Skeletal muscle satellite cell (primary cell): ENCODE measurements around the gene PRSS2.
"Not testable (repeated sequence)": the region's sequence is repeated elsewhere in the genome, so short reads cannot be mapped to it uniquely, and the experiment has no call there.

Experiments used
- H3K27me3 ChIP-seq: 2 replicates; pipeline ENCODE4 v1.7.0; 2013; ENCODE audit warnings: low read length; ENCODE audit not compliant: control insufficient read depth, insufficient read depth
- H3K36me3 ChIP-seq: 2 replicates; pipeline ENCODE4 v1.7.0; 2013; ENCODE audit warnings: mild to moderate bottlenecking, control low read depth, low read length; ENCODE audit not compliant: insufficient read depth
- H3K4me1 ChIP-seq: 2 replicates; pipeline ENCODE4 v1.7.0; 2013; ENCODE audit warnings: low read length; ENCODE audit not compliant: control insufficient read depth, insufficient read depth
- H3K4me2 ChIP-seq: 2 replicates; pipeline ENCODE4 v1.7.0; 2013; ENCODE audit warnings: mild to moderate bottlenecking, low read length
- H3K4me3 ChIP-seq: 2 replicates; pipeline ENCODE4 v1.7.0; 2013; ENCODE audit warnings: low read length
- H3K9ac ChIP-seq: 2 replicates; pipeline ENCODE4 v1.7.0; 2013; ENCODE audit warnings: mild to moderate bottlenecking, low read depth, low read length, moderate library complexity
- H3K9me3 ChIP-seq: replicated peaks from 2 replicates; pipeline ENCODE4 v1.7.0; 2013; ENCODE audit warnings: mild to moderate bottlenecking, control low read depth, low read length

The PRSS2 gene

GRCh38 chr7:142775351-142776115 is 4.8 kb downstream of the PRSS2 start:
- not testable (repeated sequence) for H3K9ac ChIP-seq, H3K36me3 ChIP-seq

GRCh38 chr7:142776206-142776844 is 5.6 kb downstream of the PRSS2 start:
- peak overlapping the region; percentile 7 for H3K4me2 ChIP-seq
- no peaks in the 10 kb centered on the region for H3K36me3 ChIP-seq
- peaks cover 22% of the 10 kb centered on the region for H3K27me3 ChIP-seq
- H3K4me3 ChIP-seq: no peak overlapping the region
- no peaks in the 10 kb centered on the region for H3K9me3 ChIP-seq
- H3K4me1 ChIP-seq: peaks cover 11% of the 10 kb centered on the region
- H3K9ac ChIP-seq: no peak overlapping the region

More at GRCh38 chr7:142775351-142776115, 4.8 kb downstream of the PRSS2 start:
- H3K4me1 ChIP-seq: peaks cover 11% of the 10 kb centered on the region
- not testable (repeated sequence) for H3K9me3 ChIP-seq, H3K4me3 ChIP-seq, H3K4me2 ChIP-seq
- H3K27me3 ChIP-seq: peaks cover 30% of the 10 kb centered on the region

- peaks cover 11% of the 10 kb centered on the region for H3K4me1 ChIP-seq
- H3K27me3 ChIP-seq: peaks cover 18% of the 10 kb centered on the region
- H3K4me2 ChIP-seq: peak overlapping the region; percentile 7
- not testable (repeated sequence) for H3K9ac ChIP-seq, H3K36me3 ChIP-seq, H3K9me3 ChIP-seq, H3K4me3 ChIP-seq
Observed at GRCh38 chr7:142776845-142777225, 6.1 kb downstream of the PRSS2 start.

GRCh38 chr7:142777318-142777717 is 6.5 kb downstream of the PRSS2 start:
- H3K9me3 ChIP-seq: no peaks in the 10 kb centered on the region
- H3K27me3 ChIP-seq: peaks cover 15% of the 10 kb centered on the region
- no peaks in the 10 kb centered on the region for H3K36me3 ChIP-seq
- H3K4me1 ChIP-seq: peaks cover 11% of the 10 kb centered on the region
- no peak overlapping the region for H3K9ac ChIP-seq
- no peak overlapping the region for H3K4me3 ChIP-seq
- no peak overlapping the region for H3K4me2 ChIP-seq

- H3K4me3 ChIP-seq: peak overlapping the region; percentile 74
- peaks cover 11% of the 10 kb centered on the region for H3K27me3 ChIP-seq
- H3K9ac ChIP-seq: peak overlapping the region; percentile 63
- no peaks in the 10 kb centered on the region for H3K9me3 ChIP-seq
- H3K4me1 ChIP-seq: peaks cover 4% of the 10 kb centered on the region
- H3K4me2 ChIP-seq: peak overlapping the region; percentile 96
- H3K36me3 ChIP-seq: no peaks in the 10 kb centered on the region
Observed at GRCh38 chr7:142782922-142783900, 12.4 kb downstream of the PRSS2 start.

- Histone ChIP-seq H3K9me3 (no peaks in the 10 kb centered on the region), H3K27me3 (peaks cover 19% of the 10 kb centered on the region), H3K9ac (no peak overlapping the region), H3K4me3 (no peak overlapping the region), H3K4me1 (peaks cover 4% of the 10 kb centered on the region), H3K4me2 (no peak overlapping the region), H3K36me3 (no peaks in the 10 kb centered on the region)
Observed at GRCh38 chr7:142784096-142784495, 13.3 kb downstream of the PRSS2 start.

- H3K9me3 ChIP-seq: no peaks in the 10 kb centered on the region
- H3K4me3 ChIP-seq: no peak overlapping the region
- H3K36me3 ChIP-seq: no peaks in the 10 kb centered on the region
- H3K27me3 ChIP-seq: peaks cover 24% of the 10 kb centered on the region
- H3K4me1 ChIP-seq: peaks cover 4% of the 10 kb centered on the region
- H3K4me2 ChIP-seq: no peak overlapping the region
- no peak overlapping the region for H3K9ac ChIP-seq
Observed at GRCh38 chr7:142784716-142785115, 13.9 kb downstream of the PRSS2 start.

- no peak overlapping the region for H3K4me2 ChIP-seq
- H3K9me3 ChIP-seq: no peaks in the 10 kb centered on the region
- no peak overlapping the region for H3K9ac ChIP-seq
- H3K27me3 ChIP-seq: peaks cover 29% of the 10 kb centered on the region
- H3K36me3 ChIP-seq: no peaks in the 10 kb centered on the region
- no peak overlapping the region for H3K4me3 ChIP-seq
- peaks cover 4% of the 10 kb centered on the region for H3K4me1 ChIP-seq
Observed at GRCh38 chr7:142785841-142786250, 15.1 kb downstream of the PRSS2 start.

- peaks cover 34% of the 10 kb centered on the region for H3K27me3 ChIP-seq
- H3K4me2 ChIP-seq: no peak overlapping the region
- no peaks in the 10 kb centered on the region for H3K9me3 ChIP-seq
- no peak overlapping the region for H3K9ac ChIP-seq
- H3K4me3 ChIP-seq: no peak overlapping the region
- peaks cover 4% of the 10 kb centered on the region for H3K4me1 ChIP-seq
- no peaks in the 10 kb centered on the region for H3K36me3 ChIP-seq
Observed at GRCh38 chr7:142787034-142787768, 16.4 kb downstream of the PRSS2 start.

- Histone ChIP-seq H3K36me3 (no peaks in the 10 kb centered on the region), H3K4me3 (no peak overlapping the region), H3K9me3 (no peaks in the 10 kb centered on the region), H3K27me3 (peaks cover 38% of the 10 kb centered on the region), H3K9ac (no peak overlapping the region), H3K4me2 (no peak overlapping the region), H3K4me1 (peaks cover 3% of the 10 kb centered on the region)
Observed at GRCh38 chr7:142787783-142788182, 17.0 kb downstream of the PRSS2 start.
